Transverse colon (tissue), 4 donors: ENCODE measurements around the gene CDK19.

Experiments
- POLR2AphosphoS5 ChIP-seq, 3 donors: sonication (generic); formaldehyde crosslinking; IDR thresholded peaks; one replicate each; pipeline ENCODE4 v1.6.1; 2016; ENCODE audit warnings: antibody characterized with exemption in 3 of 3
- TF ChIP-seq, protein P1 (sequence below), 5 experiments: fragments of 200-600 bp in 3 of 5; fragments of 450-650 bp in 2 of 5; sonication (generic) in 3 of 5; IDR thresholded peaks; 1 replicate in 2 of 5; 2 replicates in 3 of 5; pipeline ENCODE4 v1.5.1; 2016 to 2017; ENCODE audit warnings: antibody characterized with exemption in 5 of 5, inconsistent platforms in 3 of 5, mild to moderate bottlenecking in 2 of 5, moderate library complexity in 1 of 5

DNA sequence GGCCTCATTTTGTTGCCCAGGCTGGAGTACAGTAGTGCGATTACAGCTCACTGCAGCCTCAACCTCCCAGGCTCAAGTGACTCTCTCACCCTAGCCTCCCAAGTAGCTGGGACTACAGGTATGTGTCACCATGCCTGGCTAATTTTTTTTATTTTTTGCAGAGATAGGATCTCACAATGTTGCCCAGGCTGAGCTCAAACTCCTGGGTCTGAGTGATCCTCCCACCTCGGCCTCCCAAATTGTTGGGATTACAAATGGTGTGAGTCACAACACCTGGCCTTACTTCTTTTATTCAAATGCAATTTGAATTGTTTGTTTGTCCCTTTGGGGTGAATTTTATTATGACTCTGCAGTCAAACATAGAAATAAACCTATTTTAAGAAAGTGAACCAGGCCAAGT, 207.1 kb downstream of the CDK19 start:
- TF ChIP-seq, protein P1, sequence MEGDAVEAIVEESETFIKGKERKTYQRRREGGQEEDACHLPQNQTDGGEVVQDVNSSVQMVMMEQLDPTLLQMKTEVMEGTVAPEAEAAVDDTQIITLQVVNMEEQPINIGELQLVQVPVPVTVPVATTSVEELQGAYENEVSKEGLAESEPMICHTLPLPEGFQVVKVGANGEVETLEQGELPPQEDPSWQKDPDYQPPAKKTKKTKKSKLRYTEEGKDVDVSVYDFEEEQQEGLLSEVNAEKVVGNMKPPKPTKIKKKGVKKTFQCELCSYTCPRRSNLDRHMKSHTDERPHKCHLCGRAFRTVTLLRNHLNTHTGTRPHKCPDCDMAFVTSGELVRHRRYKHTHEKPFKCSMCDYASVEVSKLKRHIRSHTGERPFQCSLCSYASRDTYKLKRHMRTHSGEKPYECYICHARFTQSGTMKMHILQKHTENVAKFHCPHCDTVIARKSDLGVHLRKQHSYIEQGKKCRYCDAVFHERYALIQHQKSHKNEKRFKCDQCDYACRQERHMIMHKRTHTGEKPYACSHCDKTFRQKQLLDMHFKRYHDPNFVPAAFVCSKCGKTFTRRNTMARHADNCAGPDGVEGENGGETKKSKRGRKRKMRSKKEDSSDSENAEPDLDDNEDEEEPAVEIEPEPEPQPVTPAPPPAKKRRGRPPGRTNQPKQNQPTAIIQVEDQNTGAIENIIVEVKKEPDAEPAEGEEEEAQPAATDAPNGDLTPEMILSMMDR (IDR thresholded peaks at IDR 0.05) = no peak
- no peak for TF ChIP-seq POLR2AphosphoS5 (IDR thresholded peaks at IDR 0.05)
